Loucy (cell line): ENCODE data around the gene PRR5.
"Not testable (repeated sequence)": the region's sequence is repeated elsewhere in the genome, so short reads cannot be mapped to it uniquely, and the experiment has no call there.

Experiments used
- H2AFZ ChIP-seq: fragments of 200-600 bp; sonication (generic); 2 replicates; pipeline ENCODE4 v1.6.0; 2016; ENCODE audit warnings: antibody characterized with exemption, mild to moderate bottlenecking, low read length, moderate library complexity
- H3F3A ChIP-seq: fragments of 200-600 bp; 2 replicates; pipeline ENCODE4 v1.6.0; 2016; ENCODE audit warnings: antibody characterized with exemption, low read depth, mild to moderate bottlenecking
- H3K27me3 ChIP-seq: fragments of 200-600 bp; sonication (generic); 2 replicates; pipeline ENCODE4 v1.6.1; 2014; ENCODE audit warnings: low read length, mild to moderate bottlenecking; ENCODE audit not compliant: insufficient read depth, poor library complexity, severe bottlenecking
- H3K36me3 ChIP-seq: fragments of 200-600 bp; sonication (generic); 2 replicates; pipeline ENCODE4 v1.6.1; 2016; ENCODE audit warnings: low read length; ENCODE audit not compliant: insufficient read depth
- H3K4me1 ChIP-seq: fragments of 200-600 bp; sonication (generic); 2 replicates; pipeline ENCODE4 v1.5.1; 2014; ENCODE audit warnings: low read length, mild to moderate bottlenecking; ENCODE audit not compliant: insufficient read depth, poor library complexity, severe bottlenecking
- H3K4me2 ChIP-seq: fragments of 200-600 bp; sonication (generic); 2 replicates; pipeline ENCODE4 v1.6.0; 2014; ENCODE audit warnings: antibody characterized with exemption, low read length, low read depth, mild to moderate bottlenecking; ENCODE audit not compliant: poor library complexity, severe bottlenecking
- H3K4me3 ChIP-seq: fragments of 200-600 bp; sonication (generic); 2 replicates; pipeline ENCODE4 v1.5.1; 2014; ENCODE audit warnings: low read length, mild to moderate bottlenecking, mixed read lengths; ENCODE audit not compliant: poor library complexity, severe bottlenecking
- H3K79me2 ChIP-seq: fragments of 200-600 bp; sonication (generic); 2 replicates; pipeline ENCODE4 v1.6.1; 2014; ENCODE audit warnings: low read length; ENCODE audit not compliant: insufficient read depth
- H3K9ac ChIP-seq: fragments of 200-600 bp; sonication (generic); 2 replicates; pipeline ENCODE4 v1.6.0; 2014; ENCODE audit warnings: mild to moderate bottlenecking, low read depth, low read length, moderate library complexity; ENCODE audit not compliant: poor library complexity, severe bottlenecking
- H3K9me2 ChIP-seq: fragments of 200-600 bp; sonication (generic); replicated peaks from 2 replicates; pipeline ENCODE4 v1.6.1; 2016; ENCODE audit warnings: low read depth, low read length, mixed read lengths
- H3K9me3 ChIP-seq: fragments of 200-600 bp; sonication (generic); 2 replicates; pipeline ENCODE4 v1.6.1; 2014; ENCODE audit warnings: mild to moderate bottlenecking, antibody characterized with exemption, low read length, low read depth; ENCODE audit not compliant: insufficient read depth
- H4K20me1 ChIP-seq: fragments of 200-600 bp; sonication (generic); 2 replicates; pipeline ENCODE4 v1.6.0; 2014; ENCODE audit warnings: antibody characterized with exemption, low read length, mild to moderate bottlenecking; ENCODE audit not compliant: insufficient read depth, poor library complexity, severe bottlenecking
- CTCF ChIP-seq: fragments of 200-600 bp; sonication (generic); conservative IDR thresholded peaks from 2 replicates; pipeline ENCODE4 v1.5.1; 2014; ENCODE audit warnings: mild to moderate bottlenecking, antibody characterized with exemption, low read length
- EZH2phosphoT487 ChIP-seq: fragments of 200-600 bp; IDR thresholded peaks from 2 replicates; pipeline ENCODE4 v1.6.1; 2018; ENCODE audit warnings: antibody characterized with exemption, mild to moderate bottlenecking, moderate library complexity, borderline replicate concordance

PRR5 gene

GRCh38 chr22:44673406-44673805 is 28.6 kb upstream of the PRR5 start:
- H3K4me3 ChIP-seq = no peak overlapping the region
- no peaks in the 10 kb centered on the region for H3K9me3 ChIP-seq
- H3F3A ChIP-seq = no peaks in the 10 kb centered on the region
- no peak overlapping the region for H3K4me2 ChIP-seq
- H2AFZ ChIP-seq = no peak overlapping the region
- no peaks in the 10 kb centered on the region for H3K9me2 ChIP-seq
- H3K4me1 ChIP-seq = peaks cover 46% of the 10 kb centered on the region
- H3K36me3 ChIP-seq = no peaks in the 10 kb centered on the region
- peaks cover 8% of the 10 kb centered on the region for H3K79me2 ChIP-seq
- TF ChIP-seq CTCF = no peak
- TF ChIP-seq EZH2phosphoT487 = no peak
- H4K20me1 ChIP-seq = no peaks in the 10 kb centered on the region
- H3K9ac ChIP-seq = no peak overlapping the region
- H3K27me3 ChIP-seq = no peaks in the 10 kb centered on the region

GRCh38 chr22:44676066-44676440 is 26.0 kb upstream of the PRR5 start:
- Histone ChIP-seq H3K79me2 (peaks cover 18% of the 10 kb centered on the region), H3K4me2 (peak overlapping the region; percentile 76), H3K4me3 (peak overlapping the region; percentile 69), H3K4me1 (peaks cover 48% of the 10 kb centered on the region)
- not testable (repeated sequence) for H3K9me2 ChIP-seq, H3K9me3 ChIP-seq, H2AFZ ChIP-seq, H4K20me1 ChIP-seq, H3K27me3 ChIP-seq, H3F3A ChIP-seq, H3K9ac ChIP-seq, H3K36me3 ChIP-seq

- no peak overlapping the region for H2AFZ ChIP-seq
These were observed 25.3 kb upstream of the PRR5 start for GRCh38 chr22:44676441-44677352.

More at GRCh38 chr22:44676441-44677352, 25.3 kb upstream of the PRR5 start:
- H3K4me1 ChIP-seq = peaks cover 47% of the 10 kb centered on the region
- H3K9me2 ChIP-seq = no peaks in the 10 kb centered on the region
- no peak for TF ChIP-seq EZH2phosphoT487
- no peak for TF ChIP-seq CTCF
- H3K9ac ChIP-seq = peak overlapping the region; percentile 72
- H3K9me3 ChIP-seq = no peaks in the 10 kb centered on the region
- peaks cover 18% of the 10 kb centered on the region for H3K79me2 ChIP-seq
- no peaks in the 10 kb centered on the region for H3K36me3 ChIP-seq
- peak overlapping the region; percentile 76 for H3K4me2 ChIP-seq
- no peaks in the 10 kb centered on the region for H4K20me1 ChIP-seq
- H3F3A ChIP-seq = no peaks in the 10 kb centered on the region
- H3K4me3 ChIP-seq = peak overlapping the region; percentile 69
- no peaks in the 10 kb centered on the region for H3K27me3 ChIP-seq
